ENCODE measurements around the gene NIM1K. TPM values are rescaled to one million over a fixed set of nuclear protein-coding genes. Genes with fewer than 3 reads are reported as not detected.
"Not testable (repeated sequence)": the region's sequence is repeated elsewhere in the genome, so short reads cannot be mapped to it uniquely, and the experiment has no call there.

Gene NIM1K
- polyA plus RNA-seq, 1 donor = 0.43 TPM

DNA sequence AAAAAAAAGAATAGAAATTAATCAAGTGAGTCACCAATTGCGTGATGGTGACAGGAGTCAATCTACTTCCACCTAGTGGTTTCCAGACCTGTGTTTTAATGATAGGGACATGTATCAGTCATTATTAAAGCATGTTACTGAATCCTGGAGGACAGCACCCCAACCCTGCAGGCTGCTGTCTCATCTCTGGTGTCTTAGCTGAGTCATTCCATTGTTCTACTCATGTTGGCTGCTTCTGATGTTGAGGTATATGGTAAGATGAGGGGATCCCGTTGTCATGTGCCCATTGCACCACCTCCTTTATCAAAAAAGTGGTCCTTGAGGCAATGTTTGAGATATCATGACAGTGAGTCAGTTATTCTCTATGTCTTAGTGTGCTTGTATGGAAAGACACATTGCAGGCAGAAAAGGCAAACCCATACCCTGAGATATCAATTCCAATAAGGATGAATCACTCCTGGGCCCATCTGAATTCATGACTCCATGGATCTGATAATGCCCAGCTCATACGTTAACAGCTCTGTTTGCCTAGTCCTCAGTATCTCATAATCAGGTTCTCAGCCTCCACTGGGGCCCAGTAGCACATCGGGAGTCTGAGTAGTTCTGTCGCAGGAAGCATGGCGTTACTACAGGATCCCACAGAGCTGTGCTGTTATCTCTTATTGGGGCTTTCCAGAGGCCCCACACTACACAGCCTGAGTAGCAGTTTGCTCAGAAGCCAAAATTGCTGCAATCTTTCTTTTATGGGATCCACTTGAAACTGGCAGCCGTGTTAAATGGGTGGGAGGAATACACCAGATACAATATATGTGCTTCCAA is 90.0 kb downstream of the NIM1K start:
- no peak for DNase-seq

DNA sequence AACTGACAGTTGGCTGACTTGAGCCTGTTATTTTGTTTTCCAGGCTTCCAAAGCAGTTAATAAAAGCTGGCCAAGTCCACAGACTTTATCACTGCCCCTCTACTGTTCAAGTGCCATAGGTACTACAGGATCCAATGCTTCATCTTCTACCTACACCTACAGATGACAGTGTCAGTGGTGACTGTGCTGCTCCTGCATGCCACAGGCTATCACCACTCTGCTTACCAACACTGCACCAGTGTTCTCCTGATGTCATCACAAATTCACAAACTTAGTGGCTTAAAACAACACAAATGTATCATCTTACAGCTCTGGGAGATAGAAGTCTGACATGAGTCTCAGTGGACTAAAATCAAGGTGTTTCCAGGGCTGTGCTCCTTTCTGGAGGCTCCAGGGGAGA is 94.6 kb downstream of the NIM1K start:
- DNase-seq = no peak

- no peak for DNase-seq
These were observed 95.5 kb downstream of the NIM1K start for GRCh38 chr5:43287493-43287892.

DNA sequence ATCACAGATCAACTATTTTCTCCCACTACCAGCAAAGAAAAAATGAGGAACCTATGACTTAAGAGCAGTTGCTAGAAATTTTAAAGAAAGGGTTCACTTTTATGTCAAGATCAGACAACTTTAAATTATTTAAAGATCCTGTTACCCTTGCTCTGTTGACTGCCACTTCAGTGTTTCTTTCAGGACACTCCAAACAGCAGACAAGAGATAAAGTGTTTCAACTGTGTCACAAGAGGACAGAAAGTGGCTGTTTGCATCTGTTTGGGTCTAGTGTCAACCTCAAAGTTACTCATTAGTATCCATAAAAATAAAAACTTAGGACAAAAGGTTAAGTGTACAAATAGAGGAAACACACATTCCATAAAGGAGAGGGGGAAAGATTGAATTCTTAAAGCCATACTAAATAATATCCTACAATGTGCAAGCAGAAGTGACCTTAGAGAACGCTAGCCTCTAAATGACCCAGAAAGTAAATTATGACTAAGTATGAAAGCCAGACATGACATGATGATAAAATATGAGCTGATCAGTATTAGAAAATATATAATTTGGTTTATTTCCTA is 96.3 kb downstream of the NIM1K start:
- DNase-seq = no peak

- no peak for DNase-seq
These were observed 98.7 kb downstream of the NIM1K start for GRCh38 chr5:43290726-43291125.

DNA sequence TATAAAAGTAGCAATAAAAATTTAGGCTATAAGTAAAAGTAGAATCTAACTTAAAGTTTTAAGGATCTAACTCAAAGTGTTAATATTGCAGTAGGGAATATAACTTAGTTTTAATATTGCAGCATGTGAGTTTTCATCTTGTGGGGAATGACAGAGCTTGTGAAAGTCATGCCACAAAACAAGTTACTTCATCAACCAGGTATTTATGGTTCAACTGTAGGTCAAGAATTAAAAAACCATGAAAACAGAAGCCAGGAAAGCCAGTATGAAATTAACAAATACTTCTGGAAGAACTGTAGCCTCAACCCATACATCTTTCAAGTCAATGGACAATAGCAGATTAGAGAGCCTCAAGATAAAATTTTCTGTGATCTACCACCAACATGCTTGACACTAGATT is 102.2 kb downstream of the NIM1K start:
- DNase-seq = no peak

DNA sequence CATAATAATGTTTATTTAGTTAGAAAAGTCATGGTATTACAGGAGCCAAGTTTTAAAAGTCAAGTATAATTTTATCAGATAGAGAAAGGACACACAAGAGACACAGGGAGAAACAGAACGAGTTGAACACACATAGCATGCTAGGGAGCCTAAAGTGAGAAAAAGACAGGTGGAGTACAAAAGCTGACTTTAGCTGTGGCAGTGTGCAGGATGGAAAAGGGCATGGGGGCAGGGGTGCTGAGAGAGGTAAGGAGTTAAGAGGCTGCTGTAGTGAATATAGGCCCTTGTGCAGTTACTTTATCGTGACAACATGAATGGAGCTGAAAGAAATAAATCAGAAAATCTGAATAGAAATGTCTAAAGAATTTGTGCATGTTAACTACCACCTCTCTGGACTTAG is 103.2 kb downstream of the NIM1K start:
- no peak for DNase-seq

GRCh38 chr5:43296835-43297234 is 104.8 kb downstream of the NIM1K start:
- no peak for DNase-seq

GRCh38 chr5:43298443-43298842 is 106.4 kb downstream of the NIM1K start:
- DNase-seq = no peak

- no peak for DNase-seq
These were observed 108.1 kb downstream of the NIM1K start for GRCh38 chr5:43300112-43300511.

DNA sequence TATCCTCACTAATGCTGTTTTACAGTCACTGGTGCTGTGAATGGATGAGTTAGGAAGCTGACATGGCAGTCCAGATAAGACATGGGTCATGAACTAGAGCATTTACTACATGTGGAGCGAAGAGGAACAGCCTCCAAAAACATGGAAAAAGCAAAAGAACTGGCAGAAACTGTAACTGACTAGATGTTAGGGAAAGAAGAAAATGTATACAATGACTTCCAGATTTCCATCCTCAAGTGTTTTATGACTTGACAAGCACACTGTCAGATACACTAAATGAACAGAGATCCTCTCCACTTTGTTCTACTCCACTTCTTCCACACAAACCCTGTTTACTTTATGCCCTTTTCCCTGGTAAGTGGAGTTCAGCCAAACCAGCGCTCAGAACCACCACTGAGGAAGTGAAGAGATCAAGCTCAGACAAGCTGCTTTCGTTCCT is 109.6 kb downstream of the NIM1K start:
- no peak for DNase-seq

DNA sequence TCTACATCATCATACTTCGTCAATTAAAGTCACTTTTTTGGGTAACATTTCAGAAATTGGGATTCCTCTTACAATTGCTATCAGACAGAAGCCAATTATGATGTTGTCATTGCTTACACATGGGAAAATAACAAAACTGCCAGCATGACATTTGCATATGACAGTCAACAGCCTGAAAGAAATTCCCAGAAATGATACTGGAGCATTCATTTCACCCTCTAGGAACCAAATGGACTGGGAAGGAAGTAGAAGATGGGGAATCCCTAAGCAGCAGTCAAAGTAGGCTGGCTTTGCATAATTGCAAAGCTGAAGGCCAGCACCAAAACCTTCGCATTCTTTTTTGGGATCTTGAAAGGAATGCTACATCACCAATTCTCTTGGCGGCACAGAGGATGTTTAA is 110.5 kb downstream of the NIM1K start:
- no peak for DNase-seq

DNA sequence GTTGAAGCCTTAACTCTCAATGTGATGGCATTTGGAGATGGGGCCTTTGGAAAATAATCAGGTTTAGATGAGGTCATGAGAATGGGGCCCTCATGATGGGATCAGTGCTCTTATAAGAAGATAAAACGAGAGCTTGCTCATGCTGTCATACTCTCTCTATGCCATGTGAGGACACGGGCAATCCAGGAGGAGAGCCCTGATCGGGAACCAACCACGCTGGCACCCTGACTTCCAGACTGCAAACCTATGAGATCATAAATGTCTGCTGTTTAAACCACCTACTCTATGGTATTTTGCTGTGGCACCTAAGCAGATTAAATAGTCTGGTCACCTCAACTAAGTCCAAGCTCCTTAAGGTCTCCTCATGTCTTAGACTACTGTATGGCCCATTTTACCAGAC is 111.2 kb downstream of the NIM1K start:
- no peak for DNase-seq

- DNase-seq = no peak
These were observed 112.5 kb downstream of the NIM1K start for GRCh38 chr5:43304525-43304924.

GRCh38 chr5:43305948-43306565 is 114.0 kb downstream of the NIM1K start:
- DNase-seq = peak; percentile 79

DNA sequence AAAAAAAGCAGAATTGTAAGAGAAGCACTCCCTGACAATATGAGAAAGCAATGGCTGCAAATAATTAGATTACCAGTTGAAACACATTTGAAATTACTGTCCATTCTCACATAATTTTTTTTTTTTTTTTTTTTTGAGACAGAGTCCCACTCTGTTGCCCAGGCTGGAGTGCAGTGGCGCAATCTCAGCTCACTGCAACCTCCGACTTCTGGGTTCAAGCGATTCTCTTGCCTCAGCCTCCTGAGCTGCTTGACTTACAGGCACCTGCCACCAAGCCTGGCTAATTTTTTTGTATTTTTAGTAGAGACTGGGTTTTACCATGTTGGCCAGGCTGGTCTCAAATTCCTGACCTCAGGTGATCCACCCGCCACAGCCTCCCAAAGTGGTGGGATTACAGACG is 114.9 kb downstream of the NIM1K start:
- DNase-seq = not testable (repeated sequence)

GRCh38 chr5:43309122-43309521 is 117.1 kb downstream of the NIM1K start:
- DNase-seq = no peak

- DNase-seq = peak; percentile 17
These were observed 117.6 kb downstream of the NIM1K start for GRCh38 chr5:43309637-43310036.

DNA sequence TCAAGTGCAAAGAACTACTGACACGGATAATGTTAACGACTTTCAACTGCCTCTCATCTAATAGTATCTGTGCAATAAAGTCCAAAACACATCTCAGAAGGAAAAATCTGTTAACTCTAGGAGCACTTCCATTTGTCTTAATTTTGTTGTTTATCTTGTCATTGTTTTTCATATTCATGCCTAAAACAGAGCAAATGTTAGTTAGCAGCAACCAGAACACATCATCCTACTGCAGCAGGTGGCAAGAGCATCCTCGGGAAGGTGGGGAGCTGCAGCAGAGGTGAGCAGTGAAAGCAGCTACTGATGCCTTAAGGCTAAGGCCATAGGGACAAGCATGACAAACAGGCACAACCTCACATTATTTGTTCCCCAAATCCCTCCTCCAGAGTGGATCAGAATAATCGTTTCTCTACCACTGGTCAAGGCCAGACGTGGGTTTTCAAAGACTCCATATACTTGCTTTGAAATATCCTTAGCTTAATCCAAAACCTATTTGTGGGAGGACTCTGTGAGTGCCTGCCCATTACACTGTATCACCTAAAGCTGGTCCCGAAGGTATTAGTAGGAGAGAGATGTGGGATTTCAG is 120.1 kb downstream of the NIM1K start:
- DNase-seq = no peak

DNA sequence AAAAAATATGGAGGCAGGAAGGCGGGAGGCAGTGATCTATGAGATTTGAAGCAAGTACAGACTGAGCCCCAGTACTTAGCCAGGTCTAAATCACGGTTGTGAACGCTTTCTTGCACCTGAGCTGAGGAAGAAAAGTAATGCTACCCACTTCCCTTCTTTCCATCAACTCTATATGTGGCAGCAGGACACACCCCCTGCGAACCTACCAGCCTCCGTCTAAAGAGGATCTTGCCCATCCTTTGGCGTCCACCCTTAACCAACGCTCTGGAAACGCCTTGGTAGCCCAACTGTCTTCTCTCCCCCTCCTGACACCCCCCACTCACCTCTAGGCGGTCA is 120.6 kb downstream of the NIM1K start:
- no peak for DNase-seq

GRCh38 chr5:43313035-43313853 is 121.2 kb downstream of the NIM1K start, which contains the start of gene HMGCS1:
Gene HMGCS1 (minus strand): TSS chr5:43313412. CDS start chr5:43298965, 14,447 bp downstream.
- peak; percentile 99 for DNase-seq

DNA sequence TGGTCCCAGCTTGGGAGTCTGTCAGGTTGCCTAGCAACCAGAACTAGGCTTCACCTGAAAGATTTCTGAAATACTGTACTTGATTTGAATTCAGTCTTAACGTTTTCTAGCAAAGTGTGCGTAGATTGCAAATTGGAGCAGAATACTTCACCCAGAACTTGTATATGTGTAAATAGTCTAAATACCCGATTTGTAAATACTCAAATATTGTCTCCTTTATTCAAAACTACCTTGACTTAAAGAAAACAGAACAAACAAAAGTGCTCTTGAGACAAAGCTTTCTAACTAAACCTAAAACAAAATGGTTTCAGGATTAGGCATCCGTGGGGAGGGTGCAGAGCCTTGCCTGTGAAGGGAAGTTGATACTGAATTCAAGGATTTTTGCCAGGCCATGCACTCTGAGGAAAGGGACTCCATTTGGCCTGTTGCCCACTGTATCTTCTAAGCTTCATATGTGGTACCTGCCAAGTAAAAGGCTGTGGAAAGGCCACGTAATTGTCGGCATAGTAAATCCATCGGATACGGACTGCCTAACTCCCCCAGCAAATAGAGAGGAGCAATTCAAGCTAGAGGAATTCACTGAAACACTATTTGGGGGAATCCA is 121.9 kb downstream of the NIM1K start:
- no peak for DNase-seq

All from left kidney (tissue), 2 donors.